Stimulated activated memory B cell treated with anti-CD40 and anti-IgM and Interleukin-4, amounts not matched to agents 10 μg/mL and 1 μg/mL and 100 μg/mL, for 72 hours (primary cell): Measurements from ENCODE around the gene DPP3.

Experiments used
- ATAC-seq: fragments of 150-1000 bp; cut with Tn5 transposase; 2 replicates; pipeline ENCODE4 v1.10.0; 2021
- H3K27ac Mint-ChIP-seq: one replicate; pipeline ENCODE4 v1.8.0; 2022; ENCODE audit warnings: mild to moderate bottlenecking, mixed read lengths
- H3K27me3 Mint-ChIP-seq: one replicate; pipeline ENCODE4 v1.8.0; 2022; ENCODE audit warnings: mixed read lengths
- H3K36me3 Mint-ChIP-seq: one replicate; pipeline ENCODE4 v1.8.0; 2022; ENCODE audit warnings: mixed read lengths
- H3K4me1 Mint-ChIP-seq: one replicate; pipeline ENCODE4 v1.8.0; 2022; ENCODE audit warnings: mixed read lengths
- H3K4me3 Mint-ChIP-seq: one replicate; pipeline ENCODE4 v1.8.0; 2022; ENCODE audit warnings: mild to moderate bottlenecking, moderate library complexity, mixed read lengths
- H3K9me3 Mint-ChIP-seq: one replicate; pipeline ENCODE4 v1.8.0; 2022; ENCODE audit warnings: mixed read lengths

DPP3 gene

DNA sequence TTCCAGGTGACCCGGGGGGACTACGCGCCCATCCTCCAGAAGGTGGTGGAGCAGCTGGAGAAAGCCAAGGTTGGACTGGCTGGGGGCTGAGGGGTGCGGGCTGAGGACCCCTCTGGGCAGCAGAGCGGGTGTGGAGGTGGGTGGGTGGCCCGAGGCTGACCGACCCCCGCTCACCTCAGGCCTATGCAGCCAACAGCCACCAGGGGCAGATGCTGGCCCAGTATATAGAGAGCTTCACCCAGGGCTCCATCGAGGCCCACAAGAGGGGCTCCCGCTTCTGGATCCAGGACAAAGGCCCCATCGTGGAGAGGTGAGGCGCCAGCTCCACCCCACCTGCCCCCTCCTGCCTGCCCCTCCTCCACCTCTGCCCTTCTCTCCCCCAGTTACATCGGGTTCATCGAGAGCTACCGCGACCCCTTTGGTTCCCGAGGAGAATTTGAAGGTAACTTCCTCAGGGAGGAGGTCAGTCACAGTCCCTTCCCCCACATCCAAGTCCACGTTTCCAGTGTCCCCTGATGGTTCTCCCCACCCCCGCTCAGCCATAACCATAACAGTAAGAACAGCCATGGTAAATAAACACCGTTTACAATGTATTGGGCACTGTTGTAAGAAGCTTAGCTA lies 11.2 kb downstream of the DPP3 start:
- no peaks in the 10 kb centered on the region for H3K9me3 Mint-ChIP-seq
- no peaks in the 10 kb centered on the region for H3K27me3 Mint-ChIP-seq
- H3K27ac Mint-ChIP-seq = no peak overlapping the region
- no peak for ATAC-seq
- no peak overlapping the region for H3K4me3 Mint-ChIP-seq
- peaks cover 50% of the 10 kb centered on the region for H3K36me3 Mint-ChIP-seq
- H3K4me1 Mint-ChIP-seq = no peaks in the 10 kb centered on the region

DNA sequence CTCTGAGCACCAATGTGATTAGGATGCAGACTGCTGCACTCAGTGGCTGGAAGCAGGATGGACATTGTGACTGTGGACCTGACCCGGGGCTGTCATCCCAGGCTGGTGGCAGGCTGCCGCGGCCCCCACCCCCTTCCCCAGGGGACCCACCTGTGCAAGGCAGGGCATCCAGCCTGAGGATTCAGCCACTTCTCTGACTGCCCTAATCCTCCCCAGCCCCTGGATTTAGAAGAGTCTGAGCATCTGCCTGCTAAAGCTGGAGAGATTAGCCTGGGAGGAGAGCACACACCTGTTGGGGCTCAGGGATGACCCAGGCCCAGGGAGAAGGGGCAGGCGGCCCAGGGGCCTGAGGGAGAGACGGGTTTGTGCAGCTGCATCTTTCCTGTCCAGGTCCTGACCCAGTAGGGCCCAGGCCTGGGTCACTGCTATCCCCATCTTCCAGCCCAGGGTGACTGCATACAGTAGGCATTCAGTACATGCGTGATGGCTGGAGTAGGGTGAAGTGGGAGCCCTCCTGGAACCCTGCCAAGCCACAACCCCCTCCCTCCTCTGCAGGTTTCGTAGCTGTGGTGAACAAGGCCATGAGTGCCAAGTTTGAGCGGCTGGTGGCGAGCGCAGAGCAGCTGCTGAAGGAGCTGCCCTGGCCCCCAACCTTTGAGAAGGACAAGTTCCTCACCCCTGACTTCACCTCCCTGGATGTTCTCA lies 12.1 kb downstream of the DPP3 start:
- H3K27me3 Mint-ChIP-seq = no peaks in the 10 kb centered on the region
- peaks cover 49% of the 10 kb centered on the region for H3K36me3 Mint-ChIP-seq
- no peak overlapping the region for H3K4me3 Mint-ChIP-seq
- H3K27ac Mint-ChIP-seq = no peak overlapping the region
- no peaks in the 10 kb centered on the region for H3K9me3 Mint-ChIP-seq
- H3K4me1 Mint-ChIP-seq = no peaks in the 10 kb centered on the region
- ATAC-seq = no peak

DNA sequence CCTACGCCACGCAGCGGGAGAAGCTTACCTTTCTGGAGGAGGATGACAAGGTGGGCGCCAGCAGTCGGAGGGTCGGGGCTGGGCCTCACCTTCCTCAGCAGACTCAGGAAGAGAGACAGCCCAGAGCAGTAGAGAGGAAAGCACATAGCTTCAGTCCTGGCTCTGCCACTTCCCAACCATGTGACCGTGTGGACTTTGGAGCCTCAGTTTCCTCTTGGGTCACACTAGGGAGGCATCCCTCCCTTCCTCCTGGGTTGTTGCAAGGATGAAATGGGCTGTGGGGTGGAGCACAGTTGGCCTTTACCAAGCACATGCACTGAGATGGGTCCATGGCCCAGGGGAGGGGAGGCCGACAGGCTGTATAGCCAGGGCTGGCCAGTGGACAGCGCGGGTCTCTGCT lies 12.9 kb downstream of the DPP3 start:
- Mint-ChIP-seq H3K4me3 (no peak overlapping the region), H3K27me3 (no peaks in the 10 kb centered on the region), H3K9me3 (no peaks in the 10 kb centered on the region), H3K27ac (no peak overlapping the region), H3K36me3 (peaks cover 41% of the 10 kb centered on the region), H3K4me1 (no peaks in the 10 kb centered on the region)
- no peak for ATAC-seq

DNA sequence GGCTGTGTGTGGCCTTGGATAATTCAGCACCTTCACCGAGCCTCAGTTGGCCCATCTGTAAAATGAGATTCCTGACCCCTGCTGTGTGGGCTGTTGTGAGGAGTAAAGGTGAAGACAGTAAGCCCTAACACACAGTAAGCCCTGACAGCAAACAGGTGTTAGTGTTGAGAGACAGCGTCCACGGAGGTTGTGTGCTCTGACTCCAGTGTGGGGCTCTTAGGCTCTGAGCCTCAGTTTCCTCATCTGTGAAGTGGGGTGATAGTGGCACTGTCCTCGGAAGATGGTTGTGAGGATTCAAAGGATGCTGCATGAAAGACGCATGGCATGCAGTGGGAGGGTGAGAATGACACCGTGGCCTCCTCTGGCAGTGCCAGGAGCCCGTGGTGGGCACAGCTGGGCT lies 14.2 kb downstream of the DPP3 start:
- peaks cover 37% of the 10 kb centered on the region for H3K36me3 Mint-ChIP-seq
- H3K9me3 Mint-ChIP-seq = no peaks in the 10 kb centered on the region
- ATAC-seq = no peak
- no peaks in the 10 kb centered on the region for H3K4me1 Mint-ChIP-seq
- H3K27ac Mint-ChIP-seq = no peak overlapping the region
- H3K27me3 Mint-ChIP-seq = no peaks in the 10 kb centered on the region
- no peak overlapping the region for H3K4me3 Mint-ChIP-seq

DNA sequence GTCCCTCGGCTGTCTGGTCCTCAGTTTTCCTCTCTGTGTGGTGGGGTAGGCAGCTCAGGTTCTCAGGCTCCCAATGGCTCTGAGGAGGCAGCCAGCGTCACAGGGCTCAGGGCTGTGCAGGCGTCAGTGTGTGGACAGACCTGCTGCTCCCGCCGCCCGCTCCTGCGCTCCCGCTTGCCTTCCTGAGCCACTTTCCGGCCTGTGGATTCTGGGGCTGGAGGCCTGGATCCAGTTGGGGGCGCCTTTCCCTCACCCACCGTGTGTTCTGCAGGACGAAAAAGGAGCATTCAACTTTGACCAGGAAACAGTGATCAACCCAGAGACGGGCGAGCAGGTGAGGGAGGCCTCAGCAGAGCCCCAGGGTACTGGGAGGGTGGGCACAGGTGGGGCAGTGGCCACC lies 14.7 kb downstream of the DPP3 start:
- H3K9me3 Mint-ChIP-seq = no peaks in the 10 kb centered on the region
- H3K4me1 Mint-ChIP-seq = no peaks in the 10 kb centered on the region
- no peak for ATAC-seq
- H3K27me3 Mint-ChIP-seq = no peaks in the 10 kb centered on the region
- peaks cover 36% of the 10 kb centered on the region for H3K36me3 Mint-ChIP-seq
- H3K27ac Mint-ChIP-seq = no peak overlapping the region
- H3K4me3 Mint-ChIP-seq = no peak overlapping the region

DNA sequence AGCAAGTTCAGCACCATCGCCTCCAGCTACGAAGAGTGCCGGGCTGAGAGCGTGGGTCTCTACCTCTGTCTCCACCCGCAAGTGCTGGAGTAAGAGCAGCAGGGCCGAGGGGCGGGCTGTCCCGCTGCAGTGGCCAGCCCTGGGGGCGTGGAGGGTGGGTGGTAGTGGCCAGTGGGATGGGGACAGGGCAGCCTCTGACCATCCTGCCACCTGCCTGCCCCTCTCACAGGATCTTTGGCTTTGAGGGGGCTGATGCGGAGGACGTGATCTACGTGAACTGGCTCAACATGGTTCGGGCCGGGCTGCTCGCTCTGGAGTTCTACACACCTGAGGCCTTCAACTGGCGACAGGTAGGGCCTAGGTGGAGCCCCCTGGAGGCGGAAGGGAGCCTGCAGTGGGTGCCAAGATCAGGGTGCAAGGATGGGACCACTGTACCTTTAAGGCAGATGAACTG lies 15.2 kb downstream of the DPP3 start:
- peaks cover 40% of the 10 kb centered on the region for H3K36me3 Mint-ChIP-seq
- ATAC-seq = no peak
- no peaks in the 10 kb centered on the region for H3K4me1 Mint-ChIP-seq
- no peak overlapping the region for H3K27ac Mint-ChIP-seq
- H3K4me3 Mint-ChIP-seq = no peak overlapping the region
- H3K9me3 Mint-ChIP-seq = no peaks in the 10 kb centered on the region
- no peaks in the 10 kb centered on the region for H3K27me3 Mint-ChIP-seq

DNA sequence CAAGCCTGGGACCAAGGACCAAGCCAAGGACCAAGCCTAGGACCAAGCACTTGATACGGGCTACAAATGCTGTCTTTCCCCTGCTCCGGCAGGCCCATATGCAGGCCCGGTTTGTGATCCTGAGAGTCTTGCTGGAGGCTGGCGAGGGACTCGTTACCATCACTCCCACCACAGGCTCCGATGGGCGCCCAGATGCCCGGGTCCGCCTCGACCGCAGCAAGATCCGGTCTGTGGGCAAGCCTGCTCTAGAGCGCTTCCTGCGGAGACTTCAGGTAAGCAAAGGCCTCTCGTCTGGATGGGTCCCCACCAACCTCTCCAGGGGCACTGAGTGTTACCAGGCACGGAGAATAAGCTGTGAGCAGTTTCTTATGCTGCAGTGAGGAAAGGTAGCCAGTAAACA lies 17.0 kb downstream of the DPP3 start:
- Mint-ChIP-seq H3K4me1 (no peaks in the 10 kb centered on the region), H3K27ac (no peak overlapping the region), H3K9me3 (no peaks in the 10 kb centered on the region), H3K36me3 (peaks cover 53% of the 10 kb centered on the region), H3K4me3 (no peak overlapping the region), H3K27me3 (no peaks in the 10 kb centered on the region)
- no peak for ATAC-seq

DNA sequence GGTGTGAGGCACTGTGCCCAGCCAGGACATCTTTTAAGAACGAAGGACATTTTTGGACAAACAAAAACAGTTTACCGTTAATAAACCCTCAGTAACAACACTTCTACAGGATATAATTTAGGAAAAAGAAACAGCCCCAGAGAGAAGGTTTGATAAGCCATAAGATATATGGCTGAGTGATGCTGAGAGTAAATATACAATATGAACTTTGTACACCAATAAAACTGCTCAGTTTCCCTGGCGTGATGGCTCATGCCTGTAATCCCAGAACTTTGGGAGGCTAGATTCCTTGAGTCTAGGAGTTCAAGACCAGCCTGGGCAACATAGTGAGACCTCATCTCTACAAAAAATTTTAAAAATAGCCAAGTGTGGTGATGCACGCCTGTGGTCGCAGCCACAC lies 18.3 kb downstream of the DPP3 start:
- H3K27ac Mint-ChIP-seq = no peak overlapping the region
- H3K4me1 Mint-ChIP-seq = no peaks in the 10 kb centered on the region
- ATAC-seq = no peak
- no peak overlapping the region for H3K4me3 Mint-ChIP-seq
- H3K27me3 Mint-ChIP-seq = no peaks in the 10 kb centered on the region
- H3K9me3 Mint-ChIP-seq = no peaks in the 10 kb centered on the region
- H3K36me3 Mint-ChIP-seq = peaks cover 43% of the 10 kb centered on the region

DNA sequence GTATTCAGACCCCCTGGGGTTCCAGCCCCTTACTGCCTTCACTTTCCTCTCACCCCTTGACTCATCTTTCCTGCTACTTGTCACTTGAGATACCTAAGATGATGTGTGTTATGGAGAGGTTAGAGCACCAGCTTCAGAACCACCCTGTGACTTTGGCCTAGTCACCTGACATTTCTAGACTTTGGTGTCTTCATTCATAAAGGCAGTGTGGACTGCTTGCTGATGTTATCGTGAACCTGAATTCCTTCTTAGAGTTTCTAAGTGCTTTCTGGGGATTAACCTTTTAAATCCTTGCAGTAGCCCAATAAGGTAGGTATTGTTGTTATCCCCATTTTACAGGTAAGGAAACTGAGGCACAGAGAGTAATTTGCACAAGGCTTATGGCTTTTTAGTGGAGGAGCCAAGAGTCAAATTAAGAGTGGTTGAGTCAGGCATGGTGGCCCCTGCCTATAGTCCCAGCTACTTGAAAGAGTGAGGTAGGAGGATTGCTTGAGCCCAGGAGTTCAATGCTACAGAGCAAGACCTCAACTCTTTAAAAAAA lies 25.1 kb downstream of the DPP3 start:
- Mint-ChIP-seq H3K27me3 (no peaks in the 10 kb centered on the region), H3K4me3 (no peak overlapping the region), H3K9me3 (no peaks in the 10 kb centered on the region), H3K4me1 (peaks cover 3% of the 10 kb centered on the region), H3K27ac (no peak overlapping the region), H3K36me3 (peaks cover 64% of the 10 kb centered on the region)
- no peak for ATAC-seq

DNA sequence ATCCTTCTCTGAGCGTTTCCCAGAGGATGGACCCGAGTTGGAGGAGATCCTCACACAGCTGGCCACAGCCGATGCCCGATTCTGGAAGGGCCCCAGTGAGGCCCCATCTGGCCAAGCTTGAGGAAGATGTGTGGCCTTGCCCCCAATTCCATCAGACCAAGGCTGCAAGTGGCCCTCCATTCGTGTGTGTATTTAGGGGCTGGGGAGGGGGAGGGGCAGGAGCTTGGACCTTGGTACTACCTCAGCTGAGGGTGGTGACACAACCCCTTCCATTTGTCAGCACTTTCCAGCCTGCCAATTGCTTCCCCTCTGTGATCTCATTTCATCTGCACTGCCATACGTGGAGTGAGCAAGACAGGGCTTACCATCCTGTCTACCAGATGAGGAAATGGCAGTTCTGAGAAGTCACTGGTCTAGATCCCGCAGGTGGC lies 28.9 kb downstream of the DPP3 start:
- H3K4me3 Mint-ChIP-seq = no peak overlapping the region
- peaks cover 43% of the 10 kb centered on the region for H3K36me3 Mint-ChIP-seq
- H3K9me3 Mint-ChIP-seq = no peaks in the 10 kb centered on the region
- H3K27me3 Mint-ChIP-seq = no peaks in the 10 kb centered on the region
- no peak for ATAC-seq
- H3K27ac Mint-ChIP-seq = no peak overlapping the region
- peaks cover 15% of the 10 kb centered on the region for H3K4me1 Mint-ChIP-seq

DNA sequence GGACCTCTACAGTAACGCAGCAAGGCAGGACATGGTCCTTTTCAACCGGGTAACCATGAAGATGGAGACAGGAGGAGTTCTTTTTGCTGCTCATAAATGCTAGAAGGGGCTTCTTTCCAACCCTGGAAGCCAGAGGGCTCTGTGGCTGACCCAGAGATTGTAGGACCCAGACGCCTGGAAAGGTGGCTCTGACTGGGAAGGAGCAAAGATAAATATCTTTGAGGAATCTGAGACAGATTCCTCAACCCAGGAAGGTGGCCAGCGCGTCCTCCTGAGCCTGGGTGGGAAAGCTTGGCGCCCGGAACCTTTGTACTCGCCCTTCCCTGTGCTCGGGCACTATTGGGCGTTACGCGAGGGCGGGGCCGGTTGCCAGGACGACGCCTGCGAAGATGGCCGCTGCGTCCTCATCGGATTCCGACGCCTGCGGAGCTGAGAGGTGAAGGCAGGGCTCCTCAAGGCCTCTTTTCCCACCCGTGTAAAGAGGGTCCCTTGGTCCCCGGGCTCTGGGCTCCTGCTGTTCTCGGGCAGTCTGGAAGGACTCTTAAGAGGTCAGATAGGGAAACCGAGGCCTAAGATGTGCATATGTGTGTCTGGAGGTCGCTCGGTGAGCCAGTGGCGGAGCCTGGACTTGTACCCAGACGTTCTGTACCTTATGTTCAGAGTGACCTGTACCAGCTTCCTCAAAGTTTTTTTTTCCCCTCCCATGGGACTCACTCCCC lies 30.2 kb downstream of the DPP3 start, which contains the start of gene BBS1:
TSS of gene BBS1 (plus strand) at position 365 of the 719 bp plus-strand sequence. CDS start at position 390, 25 bp downstream.
- H3K36me3 Mint-ChIP-seq = peaks cover 44% of the 10 kb centered on the region
- peak within 1 kb of the TSS; percentile 86 for H3K4me3 Mint-ChIP-seq
- H3K4me1 Mint-ChIP-seq = peaks cover 15% of the 10 kb centered on the region
- H3K27me3 Mint-ChIP-seq = no peaks in the 10 kb centered on the region
- peak within 1 kb of the TSS; percentile 66 for H3K27ac Mint-ChIP-seq
- peak; percentile 97 for ATAC-seq
- no peaks in the 10 kb centered on the region for H3K9me3 Mint-ChIP-seq

DNA sequence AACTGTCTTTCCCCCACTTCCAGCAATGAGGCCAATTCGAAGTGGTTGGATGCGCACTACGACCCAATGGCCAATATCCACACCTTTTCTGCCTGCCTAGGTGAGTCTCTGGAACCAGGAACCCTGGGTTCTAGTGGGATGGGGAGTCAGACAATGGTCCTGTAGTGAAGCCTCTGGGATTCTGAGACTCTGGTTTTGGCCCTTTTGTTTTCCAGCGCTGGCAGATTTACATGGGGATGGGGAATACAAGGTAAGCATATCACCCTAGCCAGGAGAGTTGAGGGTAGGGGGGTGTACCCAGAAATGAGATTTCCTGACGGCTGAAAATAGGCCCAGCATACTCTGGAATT lies 30.7 kb downstream of the DPP3 start:
- ATAC-seq = no peak
- H3K27ac Mint-ChIP-seq = peak overlapping the region; percentile 66
- peaks cover 42% of the 10 kb centered on the region for H3K36me3 Mint-ChIP-seq
- no peaks in the 10 kb centered on the region for H3K9me3 Mint-ChIP-seq
- no peaks in the 10 kb centered on the region for H3K27me3 Mint-ChIP-seq
- H3K4me3 Mint-ChIP-seq = peak overlapping the region; percentile 86
- H3K4me1 Mint-ChIP-seq = peaks cover 15% of the 10 kb centered on the region

DNA sequence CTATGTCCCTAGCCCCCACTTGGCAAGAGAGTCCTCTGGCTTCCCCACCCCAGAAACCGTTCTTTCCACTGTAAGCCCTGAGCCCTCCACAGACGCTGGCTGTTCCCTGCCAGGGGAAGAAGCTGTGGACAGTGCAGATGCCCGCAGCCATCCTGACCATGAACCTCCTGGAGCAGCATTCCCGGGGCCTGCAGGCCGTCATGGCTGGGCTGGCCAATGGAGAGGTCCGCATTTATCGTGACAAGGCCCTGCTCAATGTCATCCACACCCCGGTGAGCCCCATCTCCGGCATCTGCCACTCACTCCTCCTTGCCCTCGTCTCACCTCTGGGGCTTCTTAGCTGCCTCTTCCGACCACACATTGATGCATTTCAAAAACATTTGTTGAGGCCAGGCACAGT lies 43.4 kb downstream of the DPP3 start:
- H3K27ac Mint-ChIP-seq = no peak overlapping the region
- H3K4me1 Mint-ChIP-seq = no peaks in the 10 kb centered on the region
- H3K4me3 Mint-ChIP-seq = no peak overlapping the region
- H3K36me3 Mint-ChIP-seq = peaks cover 64% of the 10 kb centered on the region
- no peaks in the 10 kb centered on the region for H3K9me3 Mint-ChIP-seq
- no peaks in the 10 kb centered on the region for H3K27me3 Mint-ChIP-seq
- no peak for ATAC-seq

DNA sequence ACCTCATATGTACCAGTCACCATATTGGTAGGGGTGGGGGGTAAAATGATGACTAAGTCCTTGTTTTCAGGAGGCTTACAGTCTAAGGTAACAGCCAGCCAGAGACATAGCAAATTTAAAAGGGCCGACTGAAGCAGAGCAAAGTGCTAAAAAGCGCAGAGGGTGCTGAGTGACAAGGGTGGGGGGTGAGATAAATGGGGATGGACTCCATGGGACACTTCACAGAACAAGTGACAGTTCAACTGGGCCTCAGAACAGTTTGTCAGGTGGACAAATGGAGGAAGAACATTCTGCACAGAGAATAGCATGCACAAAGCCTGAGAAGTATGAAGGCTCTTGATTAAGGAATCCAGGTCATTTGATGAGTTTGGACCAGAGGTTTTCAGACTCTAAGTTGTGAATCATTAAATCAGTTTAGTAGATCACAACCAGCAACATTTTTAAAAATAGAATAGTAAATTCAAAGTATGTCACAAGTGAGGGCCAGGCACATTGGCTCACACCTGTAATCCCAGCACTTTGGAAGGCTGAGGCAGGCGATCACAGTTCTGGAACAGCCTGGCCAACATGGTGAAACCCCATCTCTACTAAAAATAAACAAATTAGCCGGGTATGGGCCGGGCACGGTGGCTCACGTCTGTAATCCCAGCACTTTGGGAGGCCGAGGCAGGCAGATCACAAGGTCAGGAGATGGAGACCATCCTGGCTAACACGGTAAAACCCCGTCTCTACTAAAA lies 44.2 kb downstream of the DPP3 start:
- no peak for ATAC-seq
- no peak overlapping the region for H3K4me3 Mint-ChIP-seq

DNA sequence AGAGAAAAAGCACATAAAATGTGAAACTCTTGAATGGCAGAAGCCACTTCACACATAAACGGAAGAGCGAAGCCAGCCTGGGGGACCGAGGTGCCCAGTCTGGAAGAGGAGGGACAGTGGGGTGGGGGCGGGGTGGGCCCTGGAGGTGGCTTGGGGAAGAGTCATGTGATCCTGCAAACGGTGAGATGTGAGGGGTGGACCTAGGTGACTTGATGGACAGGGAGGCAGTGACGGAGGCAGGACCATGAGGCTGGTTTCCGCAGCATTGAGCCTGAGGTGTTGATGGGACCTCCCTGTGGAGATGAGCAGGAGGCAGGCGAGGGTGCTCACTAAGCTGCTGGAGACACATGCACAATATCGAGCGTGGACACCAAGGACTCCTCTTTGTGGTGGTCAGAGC lies 48.8 kb downstream of the DPP3 start:
- no peak overlapping the region for H3K27ac Mint-ChIP-seq
- ATAC-seq = no peak
- H3K9me3 Mint-ChIP-seq = no peaks in the 10 kb centered on the region

More for the DNA sequence above, 44.2 kb downstream of the DPP3 start:
- Mint-ChIP-seq H3K27ac (no peak overlapping the region), H3K36me3 (peaks cover 59% of the 10 kb centered on the region), H3K9me3 (no peaks in the 10 kb centered on the region), H3K27me3 (no peaks in the 10 kb centered on the region), H3K4me1 (no peaks in the 10 kb centered on the region)

More for the DNA sequence above, 48.8 kb downstream of the DPP3 start:
- Mint-ChIP-seq H3K4me3 (no peak overlapping the region), H3K4me1 (peaks cover 6% of the 10 kb centered on the region), H3K27me3 (no peaks in the 10 kb centered on the region), H3K36me3 (peaks cover 35% of the 10 kb centered on the region)
